ENCODE results near the gene SLC6A15. TPM values are rescaled to one million over a fixed set of nuclear protein-coding genes. Genes with fewer than 3 reads are reported as not detected.

The SLC6A15 gene
- 7.1 and 7.4 TPM in 2 replicates for polyA plus RNA-seq (2013)

- no peak within 1 kb of the TSS for H3K4ac ChIP-seq (ENCODE audit: low read depth, low read length)
- H3K18ac ChIP-seq (ENCODE audit: low read length) = no peak within 1 kb of the TSS
- peaks cover 0 to 4% of the 10 kb centered on the region in 2 experiments for H3K4me1 ChIP-seq (ENCODE audit: control insufficient read depth in 1 of 2, insufficient read depth in 2 of 2, low read length in 2 of 2)
- no peak within 1 kb of the TSS for H2BK12ac ChIP-seq (ENCODE audit: low read length)
- H4K8ac ChIP-seq (ENCODE audit: low read depth, low read length) = peak within 1 kb of the TSS; percentile 20
- H3K9ac ChIP-seq (ENCODE audit: low read length) = peak within 1 kb of the TSS; percentile 82
- H4K91ac ChIP-seq (ENCODE audit: low read depth, low read length) = no peak within 1 kb of the TSS
- no CpG with 5 or more reads among the region's 67 CpGs for WGBS (ENCODE audit: extremely low coverage, insufficient coverage, insufficient read length)
- no peak within 1 kb of the TSS for H4K12ac ChIP-seq (ENCODE audit: low read depth, low read length)
- no peaks in the 10 kb centered on the region for H3K79me2 ChIP-seq (ENCODE audit: control insufficient read depth, insufficient read depth, low read length, poor library complexity)
- peak within 1 kb of the TSS; percentile 62 for H2AFZ ChIP-seq (ENCODE audit: insufficient read depth, low read length, poor library complexity)
- peaks cover 5% of the 10 kb centered on the region for H3K79me1 ChIP-seq (ENCODE audit: low read length)
- H3K27ac ChIP-seq (ENCODE audit: low read depth, low read length) = no peak within 1 kb of the TSS
- peak; percentile 52 to 56 for DNase-seq
- H3K4me3 ChIP-seq (ENCODE audit: low read depth, low read length) = peak within 1 kb of the TSS; percentile 86
- no peak within 1 kb of the TSS for H3K14ac ChIP-seq (ENCODE audit: low read length)
- H3K4me2 ChIP-seq (ENCODE audit: low read length) = peak within 1 kb of the TSS; percentile 100
- H3K23ac ChIP-seq (ENCODE audit: low read length) = peak within 1 kb of the TSS; percentile 12
- H2BK5ac ChIP-seq (ENCODE audit: low read depth, low read length, poor library complexity) = no peak within 1 kb of the TSS
- H3K27me3 ChIP-seq (ENCODE audit: insufficient read depth, low read length) = no peaks in the 10 kb centered on the region
- no peaks in the 10 kb centered on the region for H3K9me3 ChIP-seq (ENCODE audit: insufficient read depth, low read depth, low read length)
- H2AK5ac ChIP-seq (ENCODE audit: low read length) = no peak within 1 kb of the TSS
- H3K36me3 ChIP-seq (ENCODE audit: control insufficient read depth in 1 of 2, insufficient read depth in 2 of 2, low read length in 2 of 2) = no peaks in the 10 kb centered on the region
- H2BK120ac ChIP-seq (ENCODE audit: insufficient read depth, low read length, poor library complexity) = no peak within 1 kb of the TSS
Observed at GRCh38 chr12:84912198-84913128, at the start of gene SLC6A15. SLC6A15 (minus strand) TSS chr12:84912799; CDS start chr12:84892120, 20,679 bp downstream.

GRCh38 chr12:84960918-84961317 is 48.3 kb upstream of the SLC6A15 start:
- Histone ChIP-seq H2AK5ac (ENCODE audit: low read length) (no peak overlapping the region), H3K9ac (ENCODE audit: low read length) (no peak overlapping the region), H3K4ac (ENCODE audit: low read depth, low read length) (no peak overlapping the region), H4K91ac (ENCODE audit: low read depth, low read length) (no peak overlapping the region), H3K9me3 (ENCODE audit: insufficient read depth, low read depth, low read length) (peaks cover 2% of the 10 kb centered on the region), H3K4me2 (ENCODE audit: low read length) (no peak overlapping the region), H3K79me2 (ENCODE audit: control insufficient read depth, insufficient read depth, low read length, poor library complexity) (no peaks in the 10 kb centered on the region), H3K18ac (ENCODE audit: low read length) (no peak overlapping the region), H2AFZ (ENCODE audit: insufficient read depth, low read length, poor library complexity) (no peak overlapping the region), H3K23ac (ENCODE audit: low read length) (no peak overlapping the region), H3K27ac (ENCODE audit: low read depth, low read length) (no peak overlapping the region), H2BK12ac (ENCODE audit: low read length) (no peak overlapping the region), H4K12ac (ENCODE audit: low read depth, low read length) (no peak overlapping the region), H3K79me1 (ENCODE audit: low read length) (no peaks in the 10 kb centered on the region), H4K8ac (ENCODE audit: low read depth, low read length) (no peak overlapping the region), H3K4me1 (ENCODE audit: control insufficient read depth in 1 of 2, insufficient read depth in 2 of 2, low read length in 2 of 2) (no peaks in the 10 kb centered on the region), H2BK120ac (ENCODE audit: insufficient read depth, low read length, poor library complexity) (no peak overlapping the region), H2BK5ac (ENCODE audit: low read depth, low read length, poor library complexity) (no peak overlapping the region), H3K14ac (ENCODE audit: low read length) (no peak overlapping the region), H3K4me3 (ENCODE audit: low read depth, low read length) (no peak overlapping the region), H3K27me3 (ENCODE audit: insufficient read depth, low read length) (no peaks in the 10 kb centered on the region), H3K36me3 (ENCODE audit: control insufficient read depth in 1 of 2, insufficient read depth in 2 of 2, low read length in 2 of 2) (no peaks in the 10 kb centered on the region)
- DNase-seq = no peak
- no CpG with 5 or more reads among the region's 1 CpG for WGBS (ENCODE audit: extremely low coverage, insufficient coverage, insufficient read length)

- H3K9ac ChIP-seq (ENCODE audit: low read length) = no peak overlapping the region
- H3K27me3 ChIP-seq (ENCODE audit: insufficient read depth, low read length) = no peaks in the 10 kb centered on the region
- H2AFZ ChIP-seq (ENCODE audit: insufficient read depth, low read length, poor library complexity) = no peak overlapping the region
- no peak overlapping the region for H3K4ac ChIP-seq (ENCODE audit: low read depth, low read length)
- no peak overlapping the region for H3K23ac ChIP-seq (ENCODE audit: low read length)
- no peaks in the 10 kb centered on the region for H3K79me1 ChIP-seq (ENCODE audit: low read length)
- no peak overlapping the region for H3K18ac ChIP-seq (ENCODE audit: low read length)
- H3K36me3 ChIP-seq (ENCODE audit: control insufficient read depth in 1 of 2, insufficient read depth in 2 of 2, low read length in 2 of 2) = no peaks in the 10 kb centered on the region
- no CpG with 5 or more reads among the region's 4 CpGs for WGBS (ENCODE audit: extremely low coverage, insufficient coverage, insufficient read length)
- H4K91ac ChIP-seq (ENCODE audit: low read depth, low read length) = no peak overlapping the region
- DNase-seq = no peak
- H3K4me1 ChIP-seq (ENCODE audit: control insufficient read depth in 1 of 2, insufficient read depth in 2 of 2, low read length in 2 of 2) = no peaks in the 10 kb centered on the region
- H3K4me3 ChIP-seq (ENCODE audit: low read depth, low read length) = no peak overlapping the region
- no peak overlapping the region for H4K12ac ChIP-seq (ENCODE audit: low read depth, low read length)
- H2BK12ac ChIP-seq (ENCODE audit: low read length) = no peak overlapping the region
- H3K79me2 ChIP-seq (ENCODE audit: control insufficient read depth, insufficient read depth, low read length, poor library complexity) = no peaks in the 10 kb centered on the region
- no peak overlapping the region for H2BK5ac ChIP-seq (ENCODE audit: low read depth, low read length, poor library complexity)
- H2AK5ac ChIP-seq (ENCODE audit: low read length) = no peak overlapping the region
- H3K14ac ChIP-seq (ENCODE audit: low read length) = no peak overlapping the region
- H4K8ac ChIP-seq (ENCODE audit: low read depth, low read length) = no peak overlapping the region
- no peak overlapping the region for H3K4me2 ChIP-seq (ENCODE audit: low read length)
- H2BK120ac ChIP-seq (ENCODE audit: insufficient read depth, low read length, poor library complexity) = no peak overlapping the region
- H3K9me3 ChIP-seq (ENCODE audit: insufficient read depth, low read depth, low read length) = no peaks in the 10 kb centered on the region
- H3K27ac ChIP-seq (ENCODE audit: low read depth, low read length) = no peak overlapping the region
Observed at GRCh38 chr12:84955298-84955697, 42.7 kb upstream of the SLC6A15 start.

- Histone ChIP-seq H3K36me3 (ENCODE audit: control insufficient read depth in 1 of 2, insufficient read depth in 2 of 2, low read length in 2 of 2) (no peaks in the 10 kb centered on the region), H2BK120ac (ENCODE audit: insufficient read depth, low read length, poor library complexity) (no peak overlapping the region), H2AFZ (ENCODE audit: insufficient read depth, low read length, poor library complexity) (no peak overlapping the region), H3K9me3 (ENCODE audit: insufficient read depth, low read depth, low read length) (no peaks in the 10 kb centered on the region), H3K18ac (ENCODE audit: low read length) (no peak overlapping the region), H3K4me3 (ENCODE audit: low read depth, low read length) (no peak overlapping the region), H3K9ac (ENCODE audit: low read length) (no peak overlapping the region), H3K79me1 (ENCODE audit: low read length) (no peaks in the 10 kb centered on the region), H3K4ac (ENCODE audit: low read depth, low read length) (no peak overlapping the region), H3K14ac (ENCODE audit: low read length) (no peak overlapping the region), H4K91ac (ENCODE audit: low read depth, low read length) (no peak overlapping the region), H3K23ac (ENCODE audit: low read length) (no peak overlapping the region), H2BK5ac (ENCODE audit: low read depth, low read length, poor library complexity) (no peak overlapping the region), H3K4me2 (ENCODE audit: low read length) (no peak overlapping the region), H4K12ac (ENCODE audit: low read depth, low read length) (no peak overlapping the region), H3K27me3 (ENCODE audit: insufficient read depth, low read length) (no peaks in the 10 kb centered on the region), H2AK5ac (ENCODE audit: low read length) (no peak overlapping the region), H2BK12ac (ENCODE audit: low read length) (no peak overlapping the region), H3K27ac (ENCODE audit: low read depth, low read length) (no peak overlapping the region), H3K79me2 (ENCODE audit: control insufficient read depth, insufficient read depth, low read length, poor library complexity) (no peaks in the 10 kb centered on the region), H3K4me1 (ENCODE audit: control insufficient read depth in 1 of 2, insufficient read depth in 2 of 2, low read length in 2 of 2) (no peaks in the 10 kb centered on the region), H4K8ac (ENCODE audit: low read depth, low read length) (no peak overlapping the region)
- no CpG with 5 or more reads among the region's 1 CpG for WGBS (ENCODE audit: extremely low coverage, insufficient coverage, insufficient read length)
- no peak for DNase-seq
Observed at GRCh38 chr12:84954415-84954814, 41.8 kb upstream of the SLC6A15 start.
